Small intestine (tissue), 7 donors: ENCODE data around the gene MUSTN1. TPM values are rescaled to one million over a fixed set of nuclear protein-coding genes. Genes with fewer than 3 reads are reported as not detected.
A peak's percentile ranks its signal among the peaks of the same experiment; 100 is the strongest.

Experiments
- DNase-seq, 2 donors: peaks; one replicate each; pipeline versions ENCODE4 v3.0.0 to v3.0.0-alpha.2; 2013
- FAIRE-seq: peaks from 2 replicates; lab custom pipeline; 2012; peaks lifted over from hg19 to GRCh38; lab: Jason Lieb, UNC
- H3K27ac ChIP-seq, 3 donors: one replicate each; pipeline ENCODE4 v1.5.1; 2013; ENCODE audit warnings: low read length in 2 of 3, mild to moderate bottlenecking in 2 of 3, control low read depth in 1 of 3, inconsistent platforms in 1 of 3, low read depth in 1 of 3, moderate library complexity in 1 of 3
- H3K27me3 ChIP-seq, 3 donors: one replicate each; pipeline ENCODE4 v1.6.1; 2013; ENCODE audit warnings: low read length in 3 of 3, inconsistent platforms in 1 of 3; ENCODE audit not compliant: control insufficient read depth in 3 of 3, insufficient read depth in 3 of 3
- H3K36me3 ChIP-seq, 3 donors: one replicate each; pipeline ENCODE4 v1.6.1; 2013; ENCODE audit warnings: low read length in 3 of 3, inconsistent platforms in 1 of 3, low read depth in 1 of 3, mild to moderate bottlenecking in 1 of 3, moderate library complexity in 1 of 3; ENCODE audit not compliant: control insufficient read depth in 3 of 3, insufficient read depth in 2 of 3
- H3K4me1 ChIP-seq, 3 donors: one replicate each; pipeline ENCODE4 v1.6.1; 2013; ENCODE audit warnings: low read length in 2 of 3, inconsistent platforms in 1 of 3, low read depth in 1 of 3, mild to moderate bottlenecking in 1 of 3, moderate library complexity in 1 of 3; ENCODE audit not compliant: control insufficient read depth in 3 of 3, insufficient read depth in 2 of 3
- H3K4me3 ChIP-seq, 3 donors: one replicate each; pipeline ENCODE4 v1.5.1; 2013; ENCODE audit warnings: low read length in 3 of 3, control low read depth in 1 of 3, inconsistent platforms in 1 of 3, low read depth in 1 of 3, mild to moderate bottlenecking in 1 of 3, moderate library complexity in 1 of 3
- H3K9me3 ChIP-seq, 2 donors: one replicate each; pipeline ENCODE4 v1.6.1; 2013; ENCODE audit warnings: low read depth in 1 of 2, low read length in 1 of 2; ENCODE audit not compliant: control insufficient read depth in 2 of 2, insufficient read depth in 1 of 2
- WGBS, 3 donors: extraction: QIAGEN DNeasy Blood & Tissue Kit; methylation state at CpG; one replicate each; pipeline ENCODE4 v1.1.7; 2013; 5-methylcytosine and 5-hydroxymethylcytosine counted together
- polyA plus RNA-seq, 4 donors: library from polyadenylated mRNA; stranded (reverse) in 3 of 4; unstranded in 1 of 4; fragments of 200-250 nt in 3 of 4; fragments of 120-200 nt in 1 of 4; gene quantifications; one replicate each; pipeline versions ENCODE4 v1.2.1 to v1.2.3, GENCODE V29; 2013
- donor health status: healthy with polysubstance abuse.
- donor health status: control.
- donor health status: control.
- donor health status: Bipolar disorder and iron deficiency.
- donor health status: healthy.

Gene MUSTN1
- polyA plus RNA-seq, 4 donors = 3.4 to 32.3 (median 7.4) TPM

DNA sequence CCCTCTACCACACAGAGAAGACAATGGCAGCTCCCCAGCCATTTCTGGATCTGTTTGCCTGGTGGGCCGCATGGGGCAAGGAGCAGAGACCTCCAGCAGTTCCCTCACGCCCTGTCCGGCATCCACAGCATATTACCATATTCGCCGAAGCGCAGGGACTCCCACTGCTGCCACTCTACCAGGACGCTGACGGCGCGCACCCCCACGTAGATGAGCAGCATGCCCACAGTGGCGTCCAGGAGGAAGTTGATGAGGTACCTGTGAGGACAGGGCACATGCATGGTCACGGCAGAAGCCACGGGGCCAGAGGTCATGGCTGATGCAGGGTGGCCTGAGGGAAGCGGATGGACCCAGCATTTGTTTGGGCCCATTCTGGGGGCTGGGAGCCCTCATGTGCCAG, 14.8 kb upstream of the MUSTN1 start:
- peaks cover 0 to 48% (median 5%) of the 10 kb centered on the region in 3 donors for H3K36me3 ChIP-seq
- no peak for DNase-seq
- WGBS, 3 donors = 97 to 98% (median 97%) methylated on average over 15 of the region's 15 CpGs
- H3K4me3 ChIP-seq = no peak overlapping the region
- H3K9me3 ChIP-seq = no peaks in the 10 kb centered on the region
- FAIRE-seq = no peak
- H3K4me1 ChIP-seq = peaks cover 0 to 7% (median 0%) of the 10 kb centered on the region in 3 donors
- no peaks in the 10 kb centered on the region for H3K27me3 ChIP-seq
- no peak overlapping the region for H3K27ac ChIP-seq

DNA sequence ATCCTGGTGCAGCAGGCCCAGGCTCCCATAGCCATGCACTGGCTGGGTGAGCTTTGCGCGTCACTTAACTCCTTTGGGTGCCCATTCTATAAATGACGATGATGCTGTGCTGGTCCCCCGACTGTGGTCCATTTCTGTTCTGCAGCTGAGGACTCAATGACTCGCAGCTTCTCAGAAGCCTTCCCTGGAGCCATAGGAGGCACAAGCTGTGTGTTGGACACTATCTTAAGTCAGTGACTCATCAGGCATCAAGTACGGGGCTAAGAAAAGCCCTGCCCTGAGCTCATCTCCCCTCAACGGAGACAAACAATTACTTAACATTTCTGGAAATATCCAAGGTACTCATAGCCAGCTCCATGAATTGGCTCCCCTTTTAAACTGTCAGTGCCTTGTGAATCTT, 13.8 kb upstream of the MUSTN1 start:
- Histone ChIP-seq H3K27me3 (no peaks in the 10 kb centered on the region), H3K4me3 (no peak overlapping the region), H3K27ac (peak overlapping the region in 1 of 3 donors; percentile 6), H3K4me1 (peaks cover 0 to 7% (median 0%) of the 10 kb centered on the region in 3 donors), H3K36me3 (peaks cover 0 to 45% (median 5%) of the 10 kb centered on the region in 3 donors), H3K9me3 (no peaks in the 10 kb centered on the region)
- DNase-seq (no peak), FAIRE-seq (no peak)
- 74 to 78% (median 75%) methylated on average over 7 of the region's 7 CpGs for whole genome bisulfite sequencing, 3 donors

DNA sequence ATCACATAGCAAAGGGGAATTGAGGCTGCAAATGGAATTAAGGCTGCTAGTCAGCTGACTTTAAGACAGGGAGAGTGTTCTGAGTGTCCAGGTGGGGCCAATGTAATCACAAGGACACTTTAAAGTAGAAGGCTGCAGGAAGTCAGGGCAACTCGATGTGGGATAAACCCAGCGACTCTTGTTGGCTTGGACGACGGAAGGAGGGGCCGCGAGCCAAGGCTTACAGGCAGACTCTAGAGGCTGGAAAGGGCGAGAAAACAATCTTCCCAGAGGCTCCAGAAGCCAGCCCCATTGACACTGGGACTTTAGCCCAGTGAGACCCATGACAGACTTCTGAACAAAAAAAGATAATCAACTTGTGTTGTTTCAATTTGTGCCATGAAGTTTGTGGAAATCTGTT, 12.9 kb upstream of the MUSTN1 start:
- Histone ChIP-seq H3K4me3 (no peak overlapping the region), H3K4me1 (peaks cover 0 to 7% (median 0%) of the 10 kb centered on the region in 3 donors), H3K36me3 (peaks cover 0 to 46% (median 5%) of the 10 kb centered on the region in 3 donors), H3K27me3 (no peaks in the 10 kb centered on the region), H3K9me3 (no peaks in the 10 kb centered on the region), H3K27ac (no peak overlapping the region)
- 92 to 98% (median 96%) methylated on average over 7 of the region's 7 CpGs for WGBS, 3 donors
- DNase-seq (no peak), FAIRE-seq (no peak)

DNA sequence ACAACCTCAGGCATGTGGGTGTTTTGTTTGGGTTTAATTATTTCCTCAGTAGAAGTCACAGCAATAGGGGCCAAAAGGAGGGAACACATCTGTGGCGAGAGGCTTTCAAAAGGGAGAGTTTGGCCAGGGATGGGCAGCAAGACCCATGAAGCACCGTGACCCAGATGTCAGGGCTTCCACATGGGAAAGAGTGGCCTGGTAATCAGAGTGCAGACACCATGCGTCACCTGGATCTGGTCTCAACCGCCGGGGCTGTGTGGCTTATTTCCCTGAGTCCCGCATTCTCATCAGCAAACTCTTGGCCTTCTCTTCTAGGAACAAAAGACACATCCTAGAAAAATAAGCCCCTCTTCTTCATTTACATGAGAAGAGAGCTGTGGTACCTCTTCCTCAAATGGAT, 12.4 kb upstream of the MUSTN1 start:
- H3K4me1 ChIP-seq = peaks cover 0 to 7% (median 0%) of the 10 kb centered on the region in 3 donors
- peaks cover 0 to 49% (median 3%) of the 10 kb centered on the region in 3 donors for H3K36me3 ChIP-seq
- WGBS, 3 donors = 94 to 97% (median 95%) methylated on average over 6 of the region's 6 CpGs
- no peak overlapping the region for H3K27ac ChIP-seq
- no peaks in the 10 kb centered on the region for H3K27me3 ChIP-seq
- H3K4me3 ChIP-seq = no peak overlapping the region
- no peaks in the 10 kb centered on the region for H3K9me3 ChIP-seq
- DNase-seq (no peak), FAIRE-seq (no peak)

DNA sequence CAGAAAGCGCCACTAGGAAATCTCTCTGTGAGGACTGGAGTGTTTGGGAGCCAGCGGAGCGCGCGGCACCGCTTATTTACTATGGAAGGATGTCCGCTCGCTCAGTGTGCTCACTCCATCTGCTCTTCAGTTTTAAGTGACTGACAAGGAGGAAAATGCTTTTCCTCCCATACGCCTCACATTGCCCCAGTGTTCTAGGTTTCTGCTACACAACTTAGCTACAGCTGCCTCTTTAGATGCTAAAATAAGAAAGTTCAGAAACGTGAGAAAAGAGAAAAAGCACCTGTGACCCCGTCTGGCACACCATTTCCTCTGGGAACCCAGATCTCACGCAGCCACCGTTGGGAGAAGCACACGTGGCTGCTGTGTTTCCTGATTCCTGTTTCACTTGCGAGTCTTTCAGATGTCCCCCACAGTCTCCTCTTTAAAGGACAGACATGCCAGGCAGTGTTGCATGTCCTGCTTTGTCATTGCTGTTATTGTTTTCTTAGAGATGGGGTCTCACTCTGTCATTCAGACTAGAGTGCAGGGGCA, 11.7 kb upstream of the MUSTN1 start:
- Histone ChIP-seq H3K27ac (peak overlapping the region in 1 of 3 donors; percentile 8), H3K4me1 (peaks cover 0 to 7% (median 0%) of the 10 kb centered on the region in 3 donors), H3K27me3 (no peaks in the 10 kb centered on the region), H3K36me3 (peaks cover 0 to 51% (median under 1%) of the 10 kb centered on the region in 3 donors), H3K9me3 (no peaks in the 10 kb centered on the region), H3K4me3 (no peak overlapping the region)
- DNase-seq (no peak), FAIRE-seq (no peak)
- WGBS, 3 donors = 68 to 88% (median 75%) methylated on average over 15 of the region's 15 CpGs

DNA sequence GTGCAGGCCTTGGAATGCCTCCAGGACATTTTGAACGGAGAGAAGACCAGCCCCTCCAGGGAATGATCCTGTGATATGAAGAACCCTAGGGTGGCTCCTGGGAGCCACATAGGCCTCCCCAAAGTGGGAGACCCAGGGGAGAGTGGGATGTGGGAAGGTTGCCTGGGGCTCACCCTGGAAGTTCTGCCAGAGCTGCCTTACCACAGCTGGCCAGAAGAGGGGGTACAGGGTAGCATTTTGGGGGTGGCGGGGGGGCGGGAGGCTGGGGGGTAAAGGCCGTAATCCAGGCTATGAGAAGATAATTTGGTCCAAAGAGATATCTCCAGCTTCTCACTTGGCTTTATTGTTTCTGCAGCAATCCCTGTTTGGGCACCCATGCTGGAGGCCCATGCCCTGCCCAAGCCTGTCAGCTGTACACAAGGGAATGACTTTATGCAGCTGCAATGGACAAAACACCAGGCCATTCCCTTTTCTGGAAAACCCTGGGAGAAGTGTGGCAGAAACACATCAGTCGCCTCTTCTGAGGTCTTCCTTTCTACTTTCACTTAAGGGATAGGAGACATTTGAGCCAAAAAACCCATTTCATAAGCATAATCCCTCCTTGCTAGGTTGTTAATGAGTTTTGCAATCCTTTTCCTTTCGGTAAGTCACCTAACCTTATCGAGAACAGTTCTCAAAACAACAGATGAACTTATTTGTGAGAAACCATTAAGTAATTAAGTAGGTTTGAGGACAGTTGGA, 11.0 kb upstream of the MUSTN1 start:
- Histone ChIP-seq H3K9me3 (no peaks in the 10 kb centered on the region), H3K27ac (peak overlapping the region in 1 of 3 donors; percentile 8), H3K27me3 (no peaks in the 10 kb centered on the region), H3K4me1 (peaks cover 0 to 7% (median 0%) of the 10 kb centered on the region in 3 donors), H3K4me3 (no peak overlapping the region), H3K36me3 (peaks cover 0 to 53% (median 0%) of the 10 kb centered on the region in 3 donors)
- WGBS, 3 donors = 61 to 67% (median 65%) methylated on average over 6 to 7 of the region's 7 CpGs
- FAIRE-seq (no peak), DNase-seq (no peak)

DNA sequence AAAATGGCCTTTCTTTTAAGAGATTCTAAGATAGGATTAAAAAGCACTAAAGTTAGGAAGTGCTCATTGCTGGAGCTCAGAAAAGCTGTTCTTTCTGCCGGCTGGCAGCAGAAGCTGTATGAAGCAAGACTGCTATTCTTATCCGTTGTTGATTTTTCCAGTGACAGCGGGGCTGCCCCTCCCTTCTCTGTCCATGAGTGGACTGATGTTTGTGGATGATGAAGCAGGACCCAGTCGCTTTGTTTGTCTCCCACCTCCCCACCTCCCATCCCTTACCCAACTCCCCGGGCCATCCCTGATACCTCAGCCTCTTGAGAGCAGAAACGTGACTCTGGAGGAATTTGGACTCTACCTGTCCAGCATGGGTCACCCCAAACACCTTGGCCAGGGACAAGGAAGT, 10.3 kb upstream of the MUSTN1 start:
- Histone ChIP-seq H3K4me3 (no peak overlapping the region), H3K36me3 (peaks cover 0 to 55% (median 0%) of the 10 kb centered on the region in 3 donors), H3K27me3 (no peaks in the 10 kb centered on the region), H3K4me1 (peaks cover 0 to 7% (median 0%) of the 10 kb centered on the region in 3 donors), H3K9me3 (no peaks in the 10 kb centered on the region), H3K27ac (peak overlapping the region in 1 of 3 donors; percentile 33)
- WGBS, 3 donors = 44 to 55% (median 54%) methylated on average over 6 of the region's 6 CpGs
- FAIRE-seq (no peak), DNase-seq (peak in 1 of 2 donors; percentile 24)

DNA sequence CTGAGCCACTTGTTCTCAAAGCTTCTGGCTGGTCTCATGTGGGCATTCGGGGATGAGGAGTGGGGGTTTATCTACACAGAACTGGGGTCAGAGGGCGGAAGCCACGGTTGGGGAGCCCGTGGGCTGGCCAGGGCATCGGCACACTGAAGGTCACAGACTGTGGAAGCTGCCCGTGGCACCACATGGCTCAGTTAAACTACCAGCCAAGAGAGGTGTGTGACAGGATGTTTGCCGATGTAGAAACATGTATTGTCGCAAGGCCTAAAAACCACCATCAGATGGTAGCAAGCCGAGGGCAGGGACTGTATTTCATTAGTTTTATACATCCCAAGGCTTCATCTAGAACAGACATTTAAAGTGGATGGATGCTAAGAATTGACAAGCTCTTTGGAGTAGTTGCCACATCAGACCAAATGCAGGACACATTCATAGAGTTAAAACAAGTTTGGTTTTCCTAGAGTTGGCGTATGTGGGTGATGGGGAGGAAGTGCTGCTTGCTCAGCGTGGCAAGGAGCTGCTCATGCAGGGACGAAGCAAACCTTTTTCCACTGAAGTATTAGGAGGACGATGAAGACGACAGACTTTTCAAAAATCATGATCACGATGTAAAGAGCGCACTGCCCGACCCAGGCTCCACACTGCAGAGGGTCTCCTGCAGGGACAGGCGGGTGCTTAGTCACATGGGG, 9.6 kb upstream of the MUSTN1 start:
- FAIRE-seq = no peak
- Histone ChIP-seq H3K9me3 (no peaks in the 10 kb centered on the region), H3K4me1 (peaks cover 0 to 7% (median 0%) of the 10 kb centered on the region in 3 donors), H3K36me3 (peaks cover 0 to 52% (median 0%) of the 10 kb centered on the region in 3 donors), H3K27me3 (no peaks in the 10 kb centered on the region), H3K4me3 (no peak overlapping the region), H3K27ac (peak overlapping the region in 1 of 3 donors; percentile 40)
- no peak for DNase-seq
- WGBS, 3 donors = 82 to 94% (median 93%) methylated on average over 18 of the region's 18 CpGs
